ENCODE results near the gene CORO1C. TPM values are rescaled to one million over a fixed set of nuclear protein-coding genes. Genes with fewer than 3 reads are reported as not detected.

The CORO1C gene
- total and polyA plus RNA-seq, 2 donors (not counting 3 experiments of a cell fraction or from before 2014, with no cell fraction given) = 150 to 240 TPM

DNA sequence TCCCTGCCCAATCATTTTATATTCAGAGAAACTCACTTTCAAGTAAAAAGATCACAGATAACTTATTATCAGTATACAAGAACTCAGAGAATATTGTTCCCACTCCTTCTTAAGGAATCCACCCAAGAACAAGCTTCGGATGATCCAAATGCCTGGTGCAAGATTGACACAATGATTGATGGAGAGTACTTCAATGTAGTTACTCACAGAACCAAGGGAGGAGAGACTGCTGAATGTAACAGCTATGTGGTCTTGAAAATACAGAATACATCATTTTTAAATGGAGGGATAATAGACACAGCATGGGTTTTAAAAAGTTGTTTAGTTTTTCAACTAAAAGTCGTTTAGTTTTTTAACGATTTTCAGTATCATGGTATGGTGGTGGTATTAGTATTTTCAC lies 59.3 kb downstream of the CORO1C start:
- Histone ChIP-seq H3K4me1 (ENCODE audit: control insufficient read depth, extremely low read depth, insufficient read depth, low read length) (peaks cover 7% of the 10 kb centered on the region), H3K27me3 (ENCODE audit: control insufficient read depth in 2 of 2, insufficient read depth in 2 of 2, low read length in 2 of 2) (no peaks in the 10 kb centered on the region), H3K36me3 (ENCODE audit: control insufficient read depth in 2 of 2, extremely low read depth in 1 of 2, insufficient read depth in 2 of 2, low read length in 2 of 2) (peaks cover 0 to 9% of the 10 kb centered on the region in 2 experiments), H3K4me2 (ENCODE audit: insufficient read depth, low read length) (no peak overlapping the region), H3K79me2 (ENCODE audit: control insufficient read depth, insufficient read depth, low read length) (peaks cover 71% of the 10 kb centered on the region), H3K9ac (replicated peaks; ENCODE audit: extremely low read depth, insufficient read depth, low read length) (no peak overlapping the region), H3K27ac (ENCODE audit: insufficient read depth, low read depth, low read length) (no peak overlapping the region), H3K4me3 (replicated peaks in 1 of 3; ENCODE audit: insufficient read depth in 1 of 3, low read depth in 1 of 3, low read length in 3 of 3) (no peak overlapping the region), H2AFZ (ENCODE audit: low read depth, low read length) (no peak overlapping the region), H3K9me1 (replicated peaks; ENCODE audit: control insufficient read depth, extremely low read depth, insufficient read depth, low read length) (no peaks in the 10 kb centered on the region), H3K9me3 (replicated peaks; ENCODE audit: control insufficient read depth, insufficient read depth, low read length) (no peaks in the 10 kb centered on the region), H4K20me1 (replicated peaks; ENCODE audit: control insufficient read depth, extremely low read depth, insufficient read depth, low read length) (no peaks in the 10 kb centered on the region)
- ChIA-PET POLR2A (no interaction called here), CTCF (interaction anchor here (1.6 to 1.9 kb wide), 2 partner anchors 13 to 14 kb away, joined by 3 to 6 read pairs; no protein-coding TSS in a partner anchor)
- dilution Hi-C loops (cut with MboI; ENCODE audit: extremely low pct_ligation_motif_present, low sequenced_read_pairs) = loop anchor here (25.0 kb wide), 1 partner anchor 165 kb away; no protein-coding TSS in a partner anchor
- TF ChIP-seq, protein P1, sequence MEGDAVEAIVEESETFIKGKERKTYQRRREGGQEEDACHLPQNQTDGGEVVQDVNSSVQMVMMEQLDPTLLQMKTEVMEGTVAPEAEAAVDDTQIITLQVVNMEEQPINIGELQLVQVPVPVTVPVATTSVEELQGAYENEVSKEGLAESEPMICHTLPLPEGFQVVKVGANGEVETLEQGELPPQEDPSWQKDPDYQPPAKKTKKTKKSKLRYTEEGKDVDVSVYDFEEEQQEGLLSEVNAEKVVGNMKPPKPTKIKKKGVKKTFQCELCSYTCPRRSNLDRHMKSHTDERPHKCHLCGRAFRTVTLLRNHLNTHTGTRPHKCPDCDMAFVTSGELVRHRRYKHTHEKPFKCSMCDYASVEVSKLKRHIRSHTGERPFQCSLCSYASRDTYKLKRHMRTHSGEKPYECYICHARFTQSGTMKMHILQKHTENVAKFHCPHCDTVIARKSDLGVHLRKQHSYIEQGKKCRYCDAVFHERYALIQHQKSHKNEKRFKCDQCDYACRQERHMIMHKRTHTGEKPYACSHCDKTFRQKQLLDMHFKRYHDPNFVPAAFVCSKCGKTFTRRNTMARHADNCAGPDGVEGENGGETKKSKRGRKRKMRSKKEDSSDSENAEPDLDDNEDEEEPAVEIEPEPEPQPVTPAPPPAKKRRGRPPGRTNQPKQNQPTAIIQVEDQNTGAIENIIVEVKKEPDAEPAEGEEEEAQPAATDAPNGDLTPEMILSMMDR (IDR thresholded peaks at IDR 0.05; ENCODE audit: extremely low read depth in 1 of 2, insufficient read depth in 1 of 2, low read depth in 1 of 2, low read length in 2 of 2) = no peak
- TF ChIP-seq, protein P2, sequence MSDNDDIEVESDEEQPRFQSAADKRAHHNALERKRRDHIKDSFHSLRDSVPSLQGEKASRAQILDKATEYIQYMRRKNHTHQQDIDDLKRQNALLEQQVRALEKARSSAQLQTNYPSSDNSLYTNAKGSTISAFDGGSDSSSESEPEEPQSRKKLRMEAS (IDR thresholded peaks at IDR 0.05; ENCODE audit: insufficient read depth, insufficient read length) = no peak
- TF ChIP-seq GATA2 (IDR thresholded peaks at IDR 0.05; ENCODE audit: insufficient read depth, insufficient read length, low read depth, low read length) (no peak), JUN (IDR thresholded peaks at IDR 0.05; ENCODE audit: borderline replicate concordance, insufficient read depth, insufficient read length, low read depth) (no peak), MYC (IDR thresholded peaks at IDR 0.05; ENCODE audit: low read depth, low read length) (no peak), POLR2AphosphoS5 (IDR thresholded peaks at IDR 0.05; ENCODE audit: insufficient read depth, low read depth, low read length) (no peak), FOS (IDR thresholded peaks at IDR 0.05; ENCODE audit: borderline replicate concordance, insufficient read depth, low read length) (no peak), EZH2 (IDR thresholded peaks at IDR 0.05; ENCODE audit: borderline replicate concordance, low read depth, low read length, severe bottlenecking) (no peak), POLR2A (IDR thresholded peaks at IDR 0.05; ENCODE audit: low read depth, low read length) (no peak)
- DNase-seq (ENCODE audit: low read depth, low spot score) (no peak), FAIRE-seq (no peak)
- intact Hi-C loops (cut with micrococcal nuclease) = no loop called here
- no TSS peak for BruUV-seq (replicated peaks)

All from endothelial cell of umbilical vein (primary cell).